Measurements from ENCODE around the gene TMEM53. TPM values are rescaled to one million over a fixed set of nuclear protein-coding genes. Genes with fewer than 3 reads are reported as not detected.

The TMEM53 gene
- total RNA-seq, 4 donors from 2014 or later = 3.9 to 8.3 (median 4.7) TPM

- Histone ChIP-seq H3K9me3 (no peaks in the 10 kb centered on the region), H3K27ac (no peak overlapping the region), H3K4me3 (no peak overlapping the region), H3K4me1 (peaks cover 0 to 4% (median 0%) of the 10 kb centered on the region in 3 donors), H3K27me3 (peaks cover 58% of the 10 kb centered on the region), H3K36me3 (no peaks in the 10 kb centered on the region)
- WGBS, 2 donors (ENCODE audit: low coverage in 1 of 2) = 63 to 77% methylated on average over 4 to 11 of the region's 12 CpGs
- ATAC-seq = no peak
- TF ChIP-seq, protein P1, sequence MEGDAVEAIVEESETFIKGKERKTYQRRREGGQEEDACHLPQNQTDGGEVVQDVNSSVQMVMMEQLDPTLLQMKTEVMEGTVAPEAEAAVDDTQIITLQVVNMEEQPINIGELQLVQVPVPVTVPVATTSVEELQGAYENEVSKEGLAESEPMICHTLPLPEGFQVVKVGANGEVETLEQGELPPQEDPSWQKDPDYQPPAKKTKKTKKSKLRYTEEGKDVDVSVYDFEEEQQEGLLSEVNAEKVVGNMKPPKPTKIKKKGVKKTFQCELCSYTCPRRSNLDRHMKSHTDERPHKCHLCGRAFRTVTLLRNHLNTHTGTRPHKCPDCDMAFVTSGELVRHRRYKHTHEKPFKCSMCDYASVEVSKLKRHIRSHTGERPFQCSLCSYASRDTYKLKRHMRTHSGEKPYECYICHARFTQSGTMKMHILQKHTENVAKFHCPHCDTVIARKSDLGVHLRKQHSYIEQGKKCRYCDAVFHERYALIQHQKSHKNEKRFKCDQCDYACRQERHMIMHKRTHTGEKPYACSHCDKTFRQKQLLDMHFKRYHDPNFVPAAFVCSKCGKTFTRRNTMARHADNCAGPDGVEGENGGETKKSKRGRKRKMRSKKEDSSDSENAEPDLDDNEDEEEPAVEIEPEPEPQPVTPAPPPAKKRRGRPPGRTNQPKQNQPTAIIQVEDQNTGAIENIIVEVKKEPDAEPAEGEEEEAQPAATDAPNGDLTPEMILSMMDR (IDR thresholded peaks at IDR 0.05) = no peak
- TF ChIP-seq EP300 (IDR thresholded peaks at IDR 0.05) = no peak
- no peak for TF ChIP-seq POLR2A (IDR thresholded peaks at IDR 0.05)
- TF ChIP-seq POLR2AphosphoS5 (IDR thresholded peaks at IDR 0.05) = no peak
These were observed 68.2 kb downstream of the TMEM53 start for GRCh38 chr1:44605914-44606615.

DNA sequence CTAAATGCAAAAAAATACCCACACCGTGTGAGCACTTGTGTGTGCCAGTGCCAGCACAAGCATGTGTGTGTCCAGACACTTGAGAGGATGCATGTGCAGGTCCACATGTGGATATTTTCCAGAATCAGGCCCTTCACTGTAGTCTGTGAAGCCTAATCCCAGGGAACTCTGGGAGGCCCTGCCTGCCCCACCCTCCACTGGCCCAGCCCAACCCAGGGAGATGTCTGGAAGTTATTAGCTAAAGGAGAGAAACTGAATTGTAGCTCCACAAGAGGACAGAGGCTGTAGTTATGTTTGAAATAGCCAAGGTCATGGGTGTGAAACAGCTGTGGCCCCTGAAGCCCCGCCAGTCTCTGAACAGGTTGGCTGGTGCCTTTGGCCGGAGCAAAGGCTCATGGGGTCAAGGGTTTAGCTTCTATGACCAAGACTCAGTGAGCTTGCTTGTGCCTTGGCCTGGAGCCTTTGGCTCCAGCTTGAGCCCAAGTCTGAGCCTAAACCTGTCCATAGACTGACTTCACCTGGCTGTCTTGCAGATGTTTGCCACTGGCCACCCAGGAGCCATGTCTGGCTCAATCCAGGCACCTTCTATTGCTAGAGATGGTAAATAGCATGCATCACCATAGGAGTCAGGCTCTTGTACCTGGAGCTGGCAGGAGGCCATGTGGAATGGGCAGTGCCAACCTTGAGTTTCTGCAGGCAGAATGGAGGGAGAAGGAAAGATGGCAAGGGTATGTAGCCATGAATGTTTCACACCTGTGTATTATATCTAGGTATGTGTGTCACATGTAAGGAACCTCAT is 69.9 kb downstream of the TMEM53 start:
- 66 to 100% methylated on average over 1 to 3 of the region's 3 CpGs for WGBS, 2 donors (ENCODE audit: low coverage in 1 of 2)
- no peaks in the 10 kb centered on the region for H3K4me1 ChIP-seq
- TF ChIP-seq POLR2AphosphoS5 (IDR thresholded peaks at IDR 0.05) (no peak), POLR2A (IDR thresholded peaks at IDR 0.05) (no peak), EP300 (IDR thresholded peaks at IDR 0.05) (no peak)
- TF ChIP-seq, protein P1 (IDR thresholded peaks at IDR 0.05) = no peak
- no peak overlapping the region for H3K4me3 ChIP-seq
- H3K27ac ChIP-seq = no peak overlapping the region
- peaks cover 64% of the 10 kb centered on the region for H3K27me3 ChIP-seq
- no peak for ATAC-seq
- H3K9me3 ChIP-seq = no peaks in the 10 kb centered on the region
- H3K36me3 ChIP-seq = no peaks in the 10 kb centered on the region

GRCh38 chr1:44603718-44604117 is 70.6 kb downstream of the TMEM53 start:
- Histone ChIP-seq H3K27ac (no peak overlapping the region), H3K4me3 (no peak overlapping the region), H3K9me3 (no peaks in the 10 kb centered on the region), H3K4me1 (no peaks in the 10 kb centered on the region), H3K36me3 (no peaks in the 10 kb centered on the region), H3K27me3 (peaks cover 65% of the 10 kb centered on the region)
- TF ChIP-seq EP300 (IDR thresholded peaks at IDR 0.05) (no peak), POLR2A (IDR thresholded peaks at IDR 0.05) (no peak), POLR2AphosphoS5 (IDR thresholded peaks at IDR 0.05) (no peak)
- TF ChIP-seq, protein P1 (IDR thresholded peaks at IDR 0.05) = no peak
- no peak for ATAC-seq
- 57% methylated on average over 2 of the region's 4 CpGs; no CpG with 5 or more reads in 1 of the 2 donors for WGBS, 2 donors (ENCODE audit: low coverage in 1 of 2)

Small RNA genes lying within 50 kb of the gene (small RNA-seq; reads per million reads assigned to genes)
- 0 to 1.6 (median 0.41) reads per million in 4 donors for gene RNU5F-1

Other genes with a start within 250 kb of the TMEM53 start
- gene ARMH1, start 233 bp upstream of the TMEM53 start, total RNA-seq = 1 to 10 TPM in 2 of 4 donors, under 1 TPM in 2; 0.66 to 3.0 (median 1.3) TPM
- gene RNU5D-1, start 56.7 kb upstream of the TMEM53 start, total RNA-seq = not detected
- gene KIF2C, start 65.4 kb upstream of the TMEM53 start, total RNA-seq = 1 to 10 TPM in 1 of 4 donors, under 1 TPM in 3; 0.40 to 2.2 (median 0.72) TPM
- 1,000 to 10,000 TPM; 1,157 to 3,010 (median 2,305) TPM for gene RPS8, start 101.1 kb upstream of the TMEM53 start, total RNA-seq
- under 1 TPM in 2 of 4 donors, not detected in 2; 0.15 to 0.31 TPM for gene BEST4, start 113.7 kb upstream of the TMEM53 start, total RNA-seq
- 10 to 100 TPM in 3 of 4 donors, 1 to 10 TPM in 1; 9.4 to 31.2 (median 12.0) TPM for gene PLK3, start 125.9 kb upstream of the TMEM53 start, total RNA-seq
- 1 to 10 TPM in 1 of 4 donors, not detected in 3; 1.4 TPM for gene DYNLT4, start 132.9 kb upstream of the TMEM53 start, total RNA-seq
- 10 to 100 TPM in 1 of 4 donors, 1 to 10 TPM in 2, under 1 TPM in 1; 0.22 to 12.1 (median 5.6) TPM for gene BTBD19, start 134.0 kb upstream of the TMEM53 start, total RNA-seq
- 1 to 10 TPM in 2 of 4 donors, under 1 TPM in 2; 0.54 to 1.9 (median 1.1) TPM for gene PTCH2, start 168.8 kb upstream of the TMEM53 start, total RNA-seq